ENCODE data around the gene SLC4A7. TPM values are rescaled to one million over a fixed set of nuclear protein-coding genes. Genes with fewer than 3 reads are reported as not detected.

The SLC4A7 gene
- total RNA-seq, 2 experiments from 2014 or later: 62.1 to 62.3 TPM

- no peaks in the 10 kb centered on the region for H3K27me3 Mint-ChIP-seq
- peak overlapping the region; percentile 100 for H3K4me3 Mint-ChIP-seq
- POLR2A ChIA-PET: interaction anchor here (0.6 to 2.0 kb wide), 6 partner anchors 10 to 149 kb away, joined by 3 to 6 read pairs (median 4); no protein-coding TSS in a partner anchor
- CTCF ChIA-PET: interaction anchor here (1.2 to 1.7 kb wide), 2 partner anchors 16 to 149 kb away, joined by 4 to 6 read pairs; no protein-coding TSS in a partner anchor
- DNase-seq: peak; percentile 48
- H3K27ac Mint-ChIP-seq: peak overlapping the region; percentile 96
- no peaks in the 10 kb centered on the region for H3K9me3 Mint-ChIP-seq
- peaks cover 33% of the 10 kb centered on the region for H3K4me1 Mint-ChIP-seq (ENCODE audit: low read depth)
- intact Hi-C loops (cut with micrococcal nuclease): loop anchor here (1.0 to 5.0 kb wide), 11 partner anchors 16 to 866 kb away; partner anchors contain the start of genes CMC1 and NEK10
- peaks cover 18% of the 10 kb centered on the region for H3K36me3 Mint-ChIP-seq
These were observed 818 bp downstream of the SLC4A7 start for GRCh38 chr3:27483117-27484014.

GRCh38 chr3:27479806-27480543 is 4.2 kb downstream of the SLC4A7 start:
- Mint-ChIP-seq H3K9me3 (peaks cover 10% of the 10 kb centered on the region), H3K4me1 (ENCODE audit: low read depth) (peaks cover 53% of the 10 kb centered on the region), H3K27ac (peak overlapping the region; percentile 60), H3K4me3 (peak overlapping the region; percentile 5), H3K27me3 (no peaks in the 10 kb centered on the region), H3K36me3 (peaks cover 38% of the 10 kb centered on the region)
- POLR2A ChIA-PET: interaction anchor here (1.6 kb wide), 1 partner anchor 25 kb away, joined by 5 read pairs; no protein-coding TSS in a partner anchor
- DNase-seq: no peak
- intact Hi-C loops (cut with micrococcal nuclease): loop anchor here (5.0 kb wide), 2 partner anchors 177 to 762 kb away; partner anchors contain the start of gene CMC1
- CTCF ChIA-PET: interaction anchor here (0.9 to 1.4 kb wide), 4 partner anchors 11 to 201 kb away, joined by 3 to 4 read pairs (median 3); no protein-coding TSS in a partner anchor

GRCh38 chr3:27471923-27472550 is 12.1 kb downstream of the SLC4A7 start:
- no peak overlapping the region for H3K27ac Mint-ChIP-seq
- H3K27me3 Mint-ChIP-seq: no peaks in the 10 kb centered on the region
- ChIA-PET POLR2A (no interaction called here), CTCF (interaction anchor here (0.6 to 1.5 kb wide), 3 partner anchors 14 to 210 kb away, joined by 3 read pairs; no protein-coding TSS in a partner anchor)
- H3K4me1 Mint-ChIP-seq (ENCODE audit: low read depth): peaks cover 36% of the 10 kb centered on the region
- H3K36me3 Mint-ChIP-seq: peaks cover 16% of the 10 kb centered on the region
- intact Hi-C loops (cut with micrococcal nuclease): no loop called here
- DNase-seq: no peak
- no peak overlapping the region for H3K4me3 Mint-ChIP-seq
- H3K9me3 Mint-ChIP-seq: peaks cover 6% of the 10 kb centered on the region

- Mint-ChIP-seq H3K9me3 (no peaks in the 10 kb centered on the region), H3K4me1 (ENCODE audit: low read depth) (peaks cover 13% of the 10 kb centered on the region), H3K27ac (peak overlapping the region; percentile 33), H3K36me3 (peaks cover 9% of the 10 kb centered on the region), H3K27me3 (no peaks in the 10 kb centered on the region), H3K4me3 (no peak overlapping the region)
- ChIA-PET POLR2A (no interaction called here), CTCF (interaction anchor here (0.8 to 2.3 kb wide), 15 partner anchors 12 to 334 kb away, joined by 3 to 16 read pairs (median 7); partner anchors contain the start of gene SLC4A7)
- intact Hi-C loops (cut with micrococcal nuclease): loop anchor here (5.0 kb wide), 1 partner anchor 214 kb away; no protein-coding TSS in a partner anchor
- no peak for DNase-seq
These were observed 15.8 kb downstream of the SLC4A7 start for GRCh38 chr3:27468283-27468886.

GRCh38 chr3:27467545-27467944 is 16.6 kb downstream of the SLC4A7 start:
- H3K4me1 Mint-ChIP-seq (ENCODE audit: low read depth): peaks cover 14% of the 10 kb centered on the region
- ChIA-PET CTCF (interaction anchor here (0.7 to 2.3 kb wide), 24 partner anchors 10 to 338 kb away, joined by 3 to 16 read pairs (median 4); partner anchors contain the start of gene SLC4A7), POLR2A (no interaction called here)
- no peaks in the 10 kb centered on the region for H3K27me3 Mint-ChIP-seq
- DNase-seq: no peak
- no peak overlapping the region for H3K4me3 Mint-ChIP-seq
- H3K9me3 Mint-ChIP-seq: no peaks in the 10 kb centered on the region
- H3K27ac Mint-ChIP-seq: peak overlapping the region; percentile 28
- intact Hi-C loops (cut with micrococcal nuclease): loop anchor here (1.0 to 5.0 kb wide), 5 partner anchors 17 to 333 kb away; partner anchors contain the start of gene SLC4A7
- H3K36me3 Mint-ChIP-seq: peaks cover 9% of the 10 kb centered on the region

- no peaks in the 10 kb centered on the region for H3K9me3 Mint-ChIP-seq
- peaks cover 16% of the 10 kb centered on the region for H3K36me3 Mint-ChIP-seq
- H3K27me3 Mint-ChIP-seq: no peaks in the 10 kb centered on the region
- H3K4me1 Mint-ChIP-seq (ENCODE audit: low read depth): peaks cover 16% of the 10 kb centered on the region
- POLR2A ChIA-PET: no interaction called here
- intact Hi-C loops (cut with micrococcal nuclease): loop anchor here (5.0 kb wide), 1 partner anchor 218 kb away; no protein-coding TSS in a partner anchor
- DNase-seq: no peak
- H3K4me3 Mint-ChIP-seq: no peak overlapping the region
- CTCF ChIA-PET: interaction anchor here (0.6 kb wide), 2 partner anchors 98 to 146 kb away, joined by 4 read pairs; no protein-coding TSS in a partner anchor
- H3K27ac Mint-ChIP-seq: no peak overlapping the region
These were observed 19.5 kb downstream of the SLC4A7 start for GRCh38 chr3:27464646-27465045.

- CTCF ChIA-PET: no interaction called here
- Mint-ChIP-seq H3K27me3 (no peaks in the 10 kb centered on the region), H3K27ac (no peak overlapping the region), H3K36me3 (peaks cover 22% of the 10 kb centered on the region), H3K4me3 (no peak overlapping the region), H3K9me3 (no peaks in the 10 kb centered on the region), H3K4me1 (ENCODE audit: low read depth) (peaks cover 19% of the 10 kb centered on the region)
- DNase-seq: no peak
- POLR2A ChIA-PET: no interaction called here
- intact Hi-C loops (cut with micrococcal nuclease): no loop called here
These were observed 22.0 kb downstream of the SLC4A7 start for GRCh38 chr3:27462228-27462627.

GRCh38 chr3:27458929-27459328 is 25.3 kb downstream of the SLC4A7 start:
- H3K9me3 Mint-ChIP-seq: no peaks in the 10 kb centered on the region
- POLR2A ChIA-PET: no interaction called here
- no peak for DNase-seq
- H3K27me3 Mint-ChIP-seq: no peaks in the 10 kb centered on the region
- peaks cover 46% of the 10 kb centered on the region for H3K4me1 Mint-ChIP-seq (ENCODE audit: low read depth)
- H3K36me3 Mint-ChIP-seq: peaks cover 24% of the 10 kb centered on the region
- H3K27ac Mint-ChIP-seq: no peak overlapping the region
- no peak overlapping the region for H3K4me3 Mint-ChIP-seq
- intact Hi-C loops (cut with micrococcal nuclease): no loop called here
- CTCF ChIA-PET: interaction anchor here (1.3 kb wide), 1 partner anchor 33 kb away, joined by 3 read pairs; no protein-coding TSS in a partner anchor

- Mint-ChIP-seq H3K4me3 (no peak overlapping the region), H3K36me3 (peaks cover 17% of the 10 kb centered on the region), H3K9me3 (no peaks in the 10 kb centered on the region), H3K27me3 (no peaks in the 10 kb centered on the region), H3K27ac (no peak overlapping the region), H3K4me1 (ENCODE audit: low read depth) (peaks cover 57% of the 10 kb centered on the region)
- intact Hi-C loops (cut with micrococcal nuclease): no loop called here
- ChIA-PET POLR2A (no interaction called here), CTCF (interaction anchor here (2.4 kb wide), 1 partner anchor 11 kb away, joined by 8 read pairs; no protein-coding TSS in a partner anchor)
- no peak for DNase-seq
These were observed 27.6 kb downstream of the SLC4A7 start for GRCh38 chr3:27456554-27456953.

- CTCF ChIA-PET: interaction anchor here (0.8 to 2.4 kb wide), 3 partner anchors 12 to 226 kb away, joined by 4 to 8 read pairs (median 5); no protein-coding TSS in a partner anchor
- peak overlapping the region; percentile 58 for H3K27ac Mint-ChIP-seq
- peak overlapping the region; percentile 10 for H3K4me3 Mint-ChIP-seq
- no peak for DNase-seq
- POLR2A ChIA-PET: interaction anchor here (0.9 kb wide), 1 partner anchor 25 kb away, joined by 5 read pairs; no protein-coding TSS in a partner anchor
- H3K4me1 Mint-ChIP-seq (ENCODE audit: low read depth): peaks cover 62% of the 10 kb centered on the region
- intact Hi-C loops (cut with micrococcal nuclease): loop anchor here (2.0 to 5.0 kb wide), 3 partner anchors 28 to 177 kb away; no protein-coding TSS in a partner anchor
- no peaks in the 10 kb centered on the region for H3K9me3 Mint-ChIP-seq
- peaks cover 18% of the 10 kb centered on the region for H3K36me3 Mint-ChIP-seq
- no peaks in the 10 kb centered on the region for H3K27me3 Mint-ChIP-seq
These were observed 29.3 kb downstream of the SLC4A7 start for GRCh38 chr3:27454914-27455313.
